ENCODE data around the gene CLCA1.

DNA sequence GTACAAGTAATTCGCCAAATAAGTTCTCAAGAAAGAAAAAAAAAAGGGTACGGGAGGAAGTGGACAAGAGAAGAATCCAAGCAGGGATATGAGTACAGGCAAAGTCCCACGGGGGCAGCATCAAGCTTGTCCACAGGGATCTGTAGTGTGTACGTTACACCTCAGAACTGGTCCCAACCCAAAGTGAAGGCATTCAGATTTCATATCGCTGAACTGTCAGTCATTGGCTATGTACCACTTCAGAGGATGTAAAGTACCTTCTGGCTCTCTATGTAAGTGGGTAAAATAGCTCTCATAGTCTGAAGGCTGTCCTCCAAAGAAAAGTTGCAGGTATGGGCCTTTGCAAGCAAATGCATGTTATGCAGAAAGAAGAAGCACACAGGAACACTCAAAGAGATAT lies 70.0 kb downstream of the CLCA1 start:
- TF ChIP-seq POLR2A (IDR thresholded peaks at IDR 0.05) (no peak), POLR2AphosphoS5 (IDR thresholded peaks at IDR 0.05) (no peak)
- TF ChIP-seq, protein P1, sequence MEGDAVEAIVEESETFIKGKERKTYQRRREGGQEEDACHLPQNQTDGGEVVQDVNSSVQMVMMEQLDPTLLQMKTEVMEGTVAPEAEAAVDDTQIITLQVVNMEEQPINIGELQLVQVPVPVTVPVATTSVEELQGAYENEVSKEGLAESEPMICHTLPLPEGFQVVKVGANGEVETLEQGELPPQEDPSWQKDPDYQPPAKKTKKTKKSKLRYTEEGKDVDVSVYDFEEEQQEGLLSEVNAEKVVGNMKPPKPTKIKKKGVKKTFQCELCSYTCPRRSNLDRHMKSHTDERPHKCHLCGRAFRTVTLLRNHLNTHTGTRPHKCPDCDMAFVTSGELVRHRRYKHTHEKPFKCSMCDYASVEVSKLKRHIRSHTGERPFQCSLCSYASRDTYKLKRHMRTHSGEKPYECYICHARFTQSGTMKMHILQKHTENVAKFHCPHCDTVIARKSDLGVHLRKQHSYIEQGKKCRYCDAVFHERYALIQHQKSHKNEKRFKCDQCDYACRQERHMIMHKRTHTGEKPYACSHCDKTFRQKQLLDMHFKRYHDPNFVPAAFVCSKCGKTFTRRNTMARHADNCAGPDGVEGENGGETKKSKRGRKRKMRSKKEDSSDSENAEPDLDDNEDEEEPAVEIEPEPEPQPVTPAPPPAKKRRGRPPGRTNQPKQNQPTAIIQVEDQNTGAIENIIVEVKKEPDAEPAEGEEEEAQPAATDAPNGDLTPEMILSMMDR (IDR thresholded peaks at IDR 0.05 in 8 of 11, conservative IDR thresholded peaks at IDR 0.05 in 3 of 11) = no peak

All from spleen (tissue), 7 donors.